WTC11 (cell line): ENCODE data around the gene ENG.

Source experiments
- CBFB ChIP-seq: sonication (generic); formaldehyde crosslinking; IDR thresholded peaks from 2 replicates; pipeline ENCODE4 v1.8.1; 2022; ENCODE audit warnings: mild to moderate bottlenecking, low read depth, missing genetic modification reagents
- JUN ChIP-seq: sonication (generic); formaldehyde crosslinking; IDR thresholded peaks from 2 replicates; pipeline ENCODE4 v1.8.0; 2023; ENCODE audit warnings: mild to moderate bottlenecking, missing genetic modification reagents
- NR1H2 ChIP-seq: sonication (generic); formaldehyde crosslinking; IDR thresholded peaks from 2 replicates; pipeline ENCODE4 v1.9.0; 2021; ENCODE audit warnings: mild to moderate bottlenecking, moderate library complexity, missing genetic modification reagents
- ZNF219 ChIP-seq: sonication (generic); formaldehyde crosslinking; IDR thresholded peaks from 2 replicates; pipeline ENCODE4 v1.8.0; 2023; ENCODE audit warnings: missing genetic modification reagents, mild to moderate bottlenecking, borderline replicate concordance
- ZNF396 ChIP-seq: fragments of 250-450 bp; sonication (Bioruptor Pico); IDR thresholded peaks from 2 replicates; pipeline ENCODE4 v1.8.0; 2021; ENCODE audit warnings: mild to moderate bottlenecking, moderate library complexity, borderline replicate concordance
- TF ChIP-seq, protein P1 (sequence below): sonication (generic); formaldehyde crosslinking; IDR thresholded peaks from 2 replicates; pipeline ENCODE4 v1.8.1; 2023; ENCODE audit warnings: mild to moderate bottlenecking, missing genetic modification reagents
- TF ChIP-seq, protein P2 (sequence below): fragments of 200-600 bp; IDR thresholded peaks from 2 replicates; pipeline ENCODE4 v1.8.0; 2022; ENCODE audit warnings: antibody characterized with exemption
- TF ChIP-seq, protein P3 (sequence below): sonication (generic); formaldehyde crosslinking; IDR thresholded peaks from 2 replicates; pipeline ENCODE4 v1.8.1; 2023; ENCODE audit warnings: mild to moderate bottlenecking, missing genetic modification reagents, moderate library complexity
- TF ChIP-seq, protein P4 (sequence below): sonication (generic); formaldehyde crosslinking; IDR thresholded peaks from 2 replicates; pipeline ENCODE4 v1.8.0; 2022; ENCODE audit warnings: mild to moderate bottlenecking, missing genetic modification reagents

GRCh38 chr9:127770905-127771569, 83.4 kb downstream of the ENG start:
- TF ChIP-seq, protein P1, sequence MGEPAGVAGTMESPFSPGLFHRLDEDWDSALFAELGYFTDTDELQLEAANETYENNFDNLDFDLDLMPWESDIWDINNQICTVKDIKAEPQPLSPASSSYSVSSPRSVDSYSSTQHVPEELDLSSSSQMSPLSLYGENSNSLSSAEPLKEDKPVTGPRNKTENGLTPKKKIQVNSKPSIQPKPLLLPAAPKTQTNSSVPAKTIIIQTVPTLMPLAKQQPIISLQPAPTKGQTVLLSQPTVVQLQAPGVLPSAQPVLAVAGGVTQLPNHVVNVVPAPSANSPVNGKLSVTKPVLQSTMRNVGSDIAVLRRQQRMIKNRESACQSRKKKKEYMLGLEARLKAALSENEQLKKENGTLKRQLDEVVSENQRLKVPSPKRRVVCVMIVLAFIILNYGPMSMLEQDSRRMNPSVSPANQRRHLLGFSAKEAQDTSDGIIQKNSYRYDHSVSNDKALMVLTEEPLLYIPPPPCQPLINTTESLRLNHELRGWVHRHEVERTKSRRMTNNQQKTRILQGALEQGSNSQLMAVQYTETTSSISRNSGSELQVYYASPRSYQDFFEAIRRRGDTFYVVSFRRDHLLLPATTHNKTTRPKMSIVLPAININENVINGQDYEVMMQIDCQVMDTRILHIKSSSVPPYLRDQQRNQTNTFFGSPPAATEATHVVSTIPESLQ (CRISPR knock-in tag): no peak
- TF ChIP-seq, protein P2, sequence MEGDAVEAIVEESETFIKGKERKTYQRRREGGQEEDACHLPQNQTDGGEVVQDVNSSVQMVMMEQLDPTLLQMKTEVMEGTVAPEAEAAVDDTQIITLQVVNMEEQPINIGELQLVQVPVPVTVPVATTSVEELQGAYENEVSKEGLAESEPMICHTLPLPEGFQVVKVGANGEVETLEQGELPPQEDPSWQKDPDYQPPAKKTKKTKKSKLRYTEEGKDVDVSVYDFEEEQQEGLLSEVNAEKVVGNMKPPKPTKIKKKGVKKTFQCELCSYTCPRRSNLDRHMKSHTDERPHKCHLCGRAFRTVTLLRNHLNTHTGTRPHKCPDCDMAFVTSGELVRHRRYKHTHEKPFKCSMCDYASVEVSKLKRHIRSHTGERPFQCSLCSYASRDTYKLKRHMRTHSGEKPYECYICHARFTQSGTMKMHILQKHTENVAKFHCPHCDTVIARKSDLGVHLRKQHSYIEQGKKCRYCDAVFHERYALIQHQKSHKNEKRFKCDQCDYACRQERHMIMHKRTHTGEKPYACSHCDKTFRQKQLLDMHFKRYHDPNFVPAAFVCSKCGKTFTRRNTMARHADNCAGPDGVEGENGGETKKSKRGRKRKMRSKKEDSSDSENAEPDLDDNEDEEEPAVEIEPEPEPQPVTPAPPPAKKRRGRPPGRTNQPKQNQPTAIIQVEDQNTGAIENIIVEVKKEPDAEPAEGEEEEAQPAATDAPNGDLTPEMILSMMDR: no peak
- TF ChIP-seq CBFB: no peak
- TF ChIP-seq, protein P3, sequence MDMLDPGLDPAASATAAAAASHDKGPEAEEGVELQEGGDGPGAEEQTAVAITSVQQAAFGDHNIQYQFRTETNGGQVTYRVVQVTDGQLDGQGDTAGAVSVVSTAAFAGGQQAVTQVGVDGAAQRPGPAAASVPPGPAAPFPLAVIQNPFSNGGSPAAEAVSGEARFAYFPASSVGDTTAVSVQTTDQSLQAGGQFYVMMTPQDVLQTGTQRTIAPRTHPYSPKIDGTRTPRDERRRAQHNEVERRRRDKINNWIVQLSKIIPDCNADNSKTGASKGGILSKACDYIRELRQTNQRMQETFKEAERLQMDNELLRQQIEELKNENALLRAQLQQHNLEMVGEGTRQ: no peak
- TF ChIP-seq ZNF396 (CRISPR knock-in tag): no peak
- TF ChIP-seq, protein P4, sequence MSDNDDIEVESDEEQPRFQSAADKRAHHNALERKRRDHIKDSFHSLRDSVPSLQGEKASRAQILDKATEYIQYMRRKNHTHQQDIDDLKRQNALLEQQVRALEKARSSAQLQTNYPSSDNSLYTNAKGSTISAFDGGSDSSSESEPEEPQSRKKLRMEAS: peak; percentile 60; the same call in 1 of the 2 replicates
- no peak for TF ChIP-seq ZNF219 (CRISPR knock-in tag)
- no peak for TF ChIP-seq JUN (CRISPR knock-in tag)
- TF ChIP-seq NR1H2: no peak
